H1 (cell line): ENCODE data around the gene APOBEC2. TPM values are rescaled to one million over a fixed set of nuclear protein-coding genes. Genes with fewer than 3 reads are reported as not detected.

Experiments
- CTCF ChIA-PET: fragments of 300-600 bp; sonication (Branson Sonifier 250); formaldehyde crosslinking; loops from one replicate; lab custom pipeline; 2021; ENCODE audit not compliant: partially characterized antibody; lab: Charles Lee
- POLR2A ChIA-PET: fragments of 300-600 bp; sonication (Branson Sonifier 250); formaldehyde crosslinking; loops from one replicate; lab custom pipeline; 2021; ENCODE audit warnings: inconsistent platforms; ENCODE audit not compliant: partially characterized antibody; lab: Charles Lee
- DNase-seq, 2 experiments: peaks; one replicate each; pipeline versions ENCODE4 v3.0.0 to v3.0.0-alpha.2; 2010 to 2022; ENCODE audit warnings: low spot score in 2 of 2, low read depth in 1 of 2, mixed read lengths in 1 of 2
- FAIRE-seq: peaks from 2 replicates; lab custom pipeline; 2011; peaks lifted over from hg19 to GRCh38; lab: Jason Lieb, UNC
- H2AFZ ChIP-seq: 2 replicates; pipeline ENCODE4 v1.8.1; 2012; ENCODE audit warnings: low read length, inconsistent platforms
- H2AK5ac ChIP-seq: 2 replicates; pipeline ENCODE4 v1.6.1; 2013; ENCODE audit warnings: low read depth, low read length
- H2BK120ac ChIP-seq: replicated peaks from 2 replicates; pipeline ENCODE3; 2013; ENCODE audit warnings: low read depth, low read length, inconsistent platforms
- H2BK12ac ChIP-seq: 2 replicates; pipeline ENCODE4 v1.6.1; 2013; ENCODE audit warnings: low read depth, low read length
- H2BK15ac ChIP-seq: 2 replicates; pipeline ENCODE4 v1.6.1; 2013; ENCODE audit warnings: low read length
- H2BK20ac ChIP-seq: 2 replicates; pipeline ENCODE4 v1.6.1; 2013; ENCODE audit warnings: low read length
- H2BK5ac ChIP-seq: 2 replicates; pipeline ENCODE4 v1.6.1; 2013; ENCODE audit warnings: low read depth, low read length
- H3K14ac ChIP-seq: 2 replicates; pipeline ENCODE4 v1.6.1; 2013; ENCODE audit warnings: inconsistent platforms; ENCODE audit not compliant: insufficient read length
- H3K18ac ChIP-seq: 2 replicates; pipeline ENCODE4 v1.6.1; 2013; ENCODE audit warnings: low read length; ENCODE audit errors: extremely low read depth
- H3K23ac ChIP-seq: 2 replicates; pipeline ENCODE4 v1.6.1; 2013; ENCODE audit warnings: inconsistent platforms; ENCODE audit not compliant: insufficient read length
- H3K23me2 ChIP-seq: 2 replicates; pipeline ENCODE4 v1.6.1; 2013; ENCODE audit warnings: low read depth, low read length
- H3K27ac ChIP-seq: 2 replicates; pipeline ENCODE4 v1.6.1; 2011; ENCODE audit warnings: low read depth, low read length, inconsistent platforms
- H3K27me3 ChIP-seq, 4 experiments: replicated peaks in 1 of 4; 1 replicate in 1 of 4; 2 replicates in 3 of 4; pipeline versions ENCODE4 v1.6.1 to v1.8.1; 2011 to 2013; ENCODE audit warnings: low read length in 3 of 4, mild to moderate bottlenecking in 3 of 4, inconsistent platforms in 2 of 4, mixed read lengths in 2 of 4, moderate library complexity in 1 of 4; ENCODE audit not compliant: control insufficient read depth in 3 of 4, insufficient read depth in 3 of 4; ENCODE audit errors: extremely low read depth in 1 of 4
- H3K36me3 ChIP-seq, 4 experiments: 2 replicates each; pipeline versions ENCODE4 v1.6.1 to v1.8.1; 2011 to 2013; ENCODE audit warnings: mild to moderate bottlenecking in 4 of 4, low read length in 3 of 4, moderate library complexity in 2 of 4, control low read depth in 1 of 4, inconsistent platforms in 1 of 4; ENCODE audit not compliant: insufficient read depth in 4 of 4, control insufficient read depth in 2 of 4
- H3K4ac ChIP-seq: replicated peaks from 2 replicates; pipeline ENCODE3; 2013; ENCODE audit warnings: low read length, low read depth, mixed read lengths, inconsistent platforms; ENCODE audit not compliant: insufficient read length
- H3K4me1 ChIP-seq, 4 experiments: replicated peaks in 1 of 4; 1 replicate in 1 of 4; 2 replicates in 3 of 4; pipeline versions ENCODE4 v1.6.1 to v1.8.1; 2011 to 2013; ENCODE audit warnings: low read length in 3 of 4, inconsistent platforms in 2 of 4, mixed read lengths in 1 of 4; ENCODE audit not compliant: insufficient read depth in 4 of 4, control insufficient read depth in 3 of 4
- H3K4me2 ChIP-seq, 2 experiments: 2 replicates each; pipeline versions ENCODE4 v1.6.1 to v1.8.1; 2011 to 2013; ENCODE audit warnings: low read depth in 2 of 2, low read length in 2 of 2, control low read depth in 1 of 2, inconsistent platforms in 1 of 2, mild to moderate bottlenecking in 1 of 2; ENCODE audit not compliant: insufficient read depth in 1 of 2
- H3K4me3 ChIP-seq, 4 experiments: fragments of 200-600, 300-600 bp in 1 of 4; sonication (generic), shearing (Covaris generic), sonication (Bioruptor Twin) in 1 of 4; 2 replicates each; pipeline versions ENCODE4 v1.5.1 to v1.8.1; 2011 to 2016; ENCODE audit warnings: low read length in 4 of 4, low read depth in 3 of 4, control low read depth in 2 of 4, inconsistent platforms in 2 of 4, mild to moderate bottlenecking in 2 of 4, mixed read lengths in 1 of 4, moderate library complexity in 1 of 4; ENCODE audit not compliant: insufficient read depth in 2 of 4; ENCODE audit errors: extremely low read depth in 1 of 4
- H3K56ac ChIP-seq: replicated peaks from 2 replicates; pipeline ENCODE3; 2013; ENCODE audit warnings: low read depth, mild to moderate bottlenecking, mixed read lengths, low read length, inconsistent platforms; ENCODE audit not compliant: insufficient read length
- H3K79me1 ChIP-seq: 2 replicates; pipeline ENCODE4 v1.6.1; 2013; ENCODE audit warnings: low read depth, low read length, control low read depth
- H3K79me2 ChIP-seq, 2 experiments: 2 replicates each; pipeline versions ENCODE4 v1.6.1 to v1.8.1; 2012 to 2013; ENCODE audit warnings: low read length in 2 of 2, mild to moderate bottlenecking in 2 of 2, inconsistent platforms in 1 of 2; ENCODE audit not compliant: insufficient read depth in 2 of 2, control insufficient read depth in 1 of 2
- H3K9ac ChIP-seq, 4 experiments: replicated peaks in 1 of 4; 1 replicate in 1 of 4; 2 replicates in 3 of 4; pipeline versions ENCODE4 v1.6.1 to v1.8.1; 2011 to 2013; ENCODE audit warnings: low read depth in 3 of 4, low read length in 3 of 4, control low read depth in 2 of 4, mild to moderate bottlenecking in 2 of 4, moderate library complexity in 2 of 4, inconsistent platforms in 1 of 4; ENCODE audit errors: extremely low read depth in 1 of 4
- H3K9me3 ChIP-seq, 2 experiments: 2 replicates each; pipeline versions ENCODE4 v1.6.1 to v1.8.1; 2012 to 2013; ENCODE audit warnings: mild to moderate bottlenecking in 2 of 2, moderate library complexity in 2 of 2, control low read depth in 1 of 2, inconsistent platforms in 1 of 2, low read depth in 1 of 2, low read length in 1 of 2, mixed read lengths in 1 of 2; ENCODE audit not compliant: insufficient read depth in 2 of 2
- H4K20me1 ChIP-seq, 2 experiments: replicated peaks in 1 of 2; 2 replicates each; pipeline versions ENCODE3 to v1.8.1; 2011 to 2013; ENCODE audit warnings: inconsistent platforms in 2 of 2, low read length in 2 of 2, mild to moderate bottlenecking in 1 of 2; ENCODE audit not compliant: insufficient read depth in 2 of 2, control insufficient read depth in 1 of 2
- H4K5ac ChIP-seq: 2 replicates; pipeline ENCODE4 v1.6.1; 2013; ENCODE audit warnings: low read length, low read depth, mixed read lengths, inconsistent platforms; ENCODE audit not compliant: insufficient read length
- H4K8ac ChIP-seq: 2 replicates; pipeline ENCODE4 v1.8.0; 2013; ENCODE audit warnings: mild to moderate bottlenecking, moderate library complexity, low read length, inconsistent platforms; ENCODE audit not compliant: insufficient read depth; ENCODE audit errors: extremely low read depth
- H4K91ac ChIP-seq: replicated peaks from 2 replicates; pipeline ENCODE3; 2013; ENCODE audit warnings: low read length, mixed read lengths, inconsistent platforms; ENCODE audit not compliant: insufficient read length
- ATF2 ChIP-seq: IDR thresholded peaks from 2 replicates; pipeline ENCODE4 v1.6.1; 2012; ENCODE audit warnings: low read length, inconsistent platforms
- ATF3 ChIP-seq: IDR thresholded peaks from 2 replicates; pipeline ENCODE4 v1.6.1; 2011; ENCODE audit warnings: low read depth, mild to moderate bottlenecking, low read length; ENCODE audit not compliant: insufficient read depth
- CREB1 ChIP-seq: IDR thresholded peaks from 2 replicates; pipeline ENCODE4 v1.6.1; 2012; ENCODE audit warnings: inconsistent platforms
- CTCF ChIP-seq, 3 experiments: IDR thresholded peaks; 1 replicate in 2 of 3; 2 replicates in 1 of 3; pipeline versions ENCODE4 v1.5.1 to v1.6.1; 2011; ENCODE audit warnings: low read length in 3 of 3, mild to moderate bottlenecking in 3 of 3, inconsistent platforms in 2 of 3, low read depth in 1 of 3, moderate library complexity in 1 of 3; ENCODE audit not compliant: insufficient read depth in 1 of 3; ENCODE audit errors: control extremely low read depth in 1 of 3
- GTF2F1 ChIP-seq: IDR thresholded peaks from 2 replicates; pipeline ENCODE4 v1.6.1; 2012; ENCODE audit warnings: low read depth, low read length, improper control_type of control experiment, borderline replicate concordance
- POLR2A ChIP-seq, 2 experiments: IDR thresholded peaks; 1 replicate in 1 of 2; 2 replicates in 1 of 2; pipeline ENCODE4 v1.6.1; 2011; ENCODE audit warnings: low read depth in 2 of 2, low read length in 2 of 2, mild to moderate bottlenecking in 2 of 2; ENCODE audit errors: control extremely low read depth in 1 of 2
- WGBS, 2 experiments: shearing (Covaris generic) in 1 of 2; methylation state at CpG; one replicate each; pipeline versions ENCODE4 v1.1.6 to v1.1.7; 2013 to 2015; ENCODE audit warnings: low lambda C conversion rate in 2 of 2, mixed read lengths in 2 of 2, inconsistent platforms in 1 of 2, low coverage in 1 of 2, missing lambda C conversion rate in 1 of 2; ENCODE audit not compliant: insufficient replicate concordance in 2 of 2, insufficient coverage in 1 of 2, insufficient read length in 1 of 2; ENCODE audit errors: extremely low coverage in 1 of 2, missing lambda C conversion rate in 1 of 2; 5-methylcytosine and 5-hydroxymethylcytosine counted together
- polyA plus RNA-seq, 7 experiments: library from polyadenylated mRNA; depleted of rRNA in 3 of 7; stranded (reverse) in 5 of 7; unstranded in 2 of 7; fragments of >200 nt in 5 of 7; fragments of 200-250 nt in 2 of 7; gene quantifications; 1 replicate in 5 of 7; 2 replicates in 1 of 7; 4 replicates in 1 of 7; pipeline versions ENCODE4 v1.2.1 to v1.2.3, GENCODE V29; 2011 to 2013; ENCODE audit warnings: missing spikeins in 2 of 7, mixed read lengths in 2 of 7
- total RNA-seq: library from RNA; stranded (reverse); fragmentation: NEBNext Ultra II Directional; extraction: Animal tissue kit (Norgen Biotek cat#: 25700); gene quantifications from 2 replicates; pipeline ENCODE4 v1.2.1, GENCODE V29; 2021

APOBEC2 gene
- total and polyA plus RNA-seq, 2 of the 8 experiments (the other 6 are each of a cell fraction or from before 2014, with no cell fraction given), result not detected

GRCh38 chr6:41073203-41073967 lies 20.4 kb downstream of the APOBEC2 start:
- H3K23ac ChIP-seq, result no peak overlapping the region
- peak overlapping the region; percentile 47; the same call in 1 of the 2 replicates for H2BK5ac ChIP-seq
- peaks cover 37 to 48% of the 10 kb centered on the region in 2 experiments for H3K79me2 ChIP-seq
- WGBS, 2 experiments, result 1% methylated on average over 52 of the region's 74 CpGs; no CpG with 5 or more reads in 1 of the 2 experiments
- H3K9me3 ChIP-seq, result no peaks in the 10 kb centered on the region
- H2AK5ac ChIP-seq, result peak overlapping the region; percentile 14; the same call in 1 of the 2 replicates
- H3K4me2 ChIP-seq, result peak overlapping the region; percentile 89 to 98
- H2BK20ac ChIP-seq, result no peak overlapping the region
- peak overlapping the region; percentile 91; the same call in 1 of the 2 replicates for H4K8ac ChIP-seq
- peaks cover 0 to 7% of the 10 kb centered on the region in 2 experiments for H4K20me1 ChIP-seq
- peak overlapping the region; percentile 83 for H4K5ac ChIP-seq
- peak overlapping the region; percentile 97 for H3K56ac ChIP-seq
- peak overlapping the region; percentile 96 for H3K27ac ChIP-seq
- no peaks in the 10 kb centered on the region for H3K79me1 ChIP-seq
- FAIRE-seq, result no peak
- peak overlapping the region; percentile 83 to 96 (median 92) for H3K4me3 ChIP-seq
- H3K23me2 ChIP-seq, result peaks cover 11% of the 10 kb centered on the region
- peak overlapping the region; percentile 56 for H3K18ac ChIP-seq
- DNase-seq, result peak; percentile 41 to 85
- ChIA-PET CTCF (interaction anchor here (0.8 kb wide), 1 partner anchor 28 kb away, joined by 3 read pairs; no protein-coding TSS in a partner anchor), POLR2A (interaction anchor here (0.6 to 2.6 kb wide), 5 partner anchors 15 to 46 kb away, joined by 3 to 9 read pairs (median 4); partner anchors contain the start of gene APOBEC2)
- H2BK120ac ChIP-seq, result no peak overlapping the region
- peaks cover 2 to 5% (median 4%) of the 10 kb centered on the region in 4 experiments; a peak in 3 of 7 replicates for H3K4me1 ChIP-seq
- H3K27me3 ChIP-seq, result no peaks in the 10 kb centered on the region
- H2BK15ac ChIP-seq, result no peak overlapping the region
- peak overlapping the region; percentile 88 for H3K4ac ChIP-seq
- peaks cover 0 to 11% (median 2%) of the 10 kb centered on the region in 4 experiments; a peak in 4 of 8 replicates for H3K36me3 ChIP-seq
- no peak overlapping the region for H2BK12ac ChIP-seq
- H2AFZ ChIP-seq, result no peak overlapping the region
- H3K9ac ChIP-seq, result peak overlapping the region; percentile 76 to 94 (median 89)
- peak overlapping the region; percentile 87 for H4K91ac ChIP-seq
- H3K14ac ChIP-seq, result no peak overlapping the region
- TF ChIP-seq ATF3 (no peak), CREB1 (peak; percentile 65), POLR2A (IDR thresholded peaks at IDR 0.05; ENCODE audit: control extremely low read depth in 1 of 2, low read depth in 2 of 2, low read length in 2 of 2) (peak in 1 of 2 experiments; percentile 82; a peak in 2 of 3 replicates), CTCF (IDR thresholded peaks at IDR 0.05; ENCODE audit: control extremely low read depth in 1 of 3, insufficient read depth in 1 of 3, low read depth in 1 of 3, low read length in 3 of 3) (peak in 2 of 3 experiments; percentile 34; a peak in 3 of 4 replicates), GTF2F1 (no peak), ATF2 (no peak)
